BJ (cell line): ENCODE data around the gene KNL1. TPM values are rescaled to one million over a fixed set of nuclear protein-coding genes. Genes with fewer than 3 reads are reported as not detected.
A peak's percentile ranks its signal among the peaks of the same experiment; 100 is the strongest.

Experiments used
- CTCF ChIA-PET: fragments of 350-600 bp; formaldehyde crosslinking; extraction: SDS; loops from one replicate; lab custom pipeline; 2021; ENCODE audit warnings: antibody characterized with exemption, inconsistent platforms; lab: Yijun Ruan, JAX
- POLR2A ChIA-PET: fragments of 300-600 bp; sonication (Branson Sonifier 250); formaldehyde crosslinking; extraction: SDS; loops from one replicate; lab custom pipeline; 2021; ENCODE audit warnings: antibody characterized with exemption; lab: Charles Lee
- DNase-seq: peaks from one replicate; pipeline ENCODE4 v3.0.0-alpha.2; 2011; ENCODE audit warnings: low read depth
- H3K27me3 ChIP-seq: 2 replicates; pipeline ENCODE4 v1.6.0; 2011; ENCODE audit warnings: low read length; ENCODE audit not compliant: control insufficient read depth, insufficient read depth
- H3K36me3 ChIP-seq: 2 replicates; pipeline ENCODE4 v1.5.1; 2011; ENCODE audit warnings: low read length; ENCODE audit not compliant: control insufficient read depth, insufficient read depth
- H3K4me3 ChIP-seq: 2 replicates; pipeline ENCODE4 v1.5.1; 2011; ENCODE audit warnings: low read depth, mild to moderate bottlenecking, control low read depth, low read length
- polyA plus RNA-seq: library from polyadenylated mRNA; depleted of rRNA; stranded (reverse); fragments of >200 nt; gene quantifications from 2 replicates; pipeline ENCODE4 v1.2.3, GENCODE V29; 2011
- TF ChIP-seq, protein P1 (sequence below): IDR thresholded peaks from 2 replicates; pipeline ENCODE4 v1.5.1; 2011; ENCODE audit warnings: low read depth, mild to moderate bottlenecking, control low read depth, inconsistent platforms, low read length, moderate library complexity; ENCODE audit not compliant: insufficient read depth

Gene KNL1
- polyA plus RNA-seq, 1 experiment, result 3.9 TPM

DNA sequence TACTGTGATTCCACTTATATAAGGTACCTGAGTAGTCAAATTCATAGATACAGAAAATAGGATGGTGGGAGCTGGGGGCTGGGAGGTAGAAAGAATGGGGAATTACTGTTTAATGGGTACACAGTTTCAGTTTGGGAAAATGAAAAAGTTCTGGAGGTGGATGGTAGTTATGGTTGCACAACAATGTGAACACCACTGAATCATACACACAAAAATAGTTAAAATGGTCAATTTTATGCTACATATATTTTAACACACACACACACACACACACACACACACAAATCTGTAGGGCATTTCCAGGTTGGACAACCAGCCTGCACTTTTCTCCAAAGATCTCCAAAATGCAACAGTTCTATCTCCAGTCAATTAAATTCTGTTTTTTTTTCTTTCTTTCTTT, 30.6 kb upstream of the KNL1 start:
- POLR2A ChIA-PET, result no interaction called here
- CTCF ChIA-PET, result no interaction called here
- Histone ChIP-seq H3K36me3 (no peaks in the 10 kb centered on the region), H3K27me3 (no peaks in the 10 kb centered on the region), H3K4me3 (no peak overlapping the region)
- DNase-seq, result no peak
- TF ChIP-seq, protein P1, sequence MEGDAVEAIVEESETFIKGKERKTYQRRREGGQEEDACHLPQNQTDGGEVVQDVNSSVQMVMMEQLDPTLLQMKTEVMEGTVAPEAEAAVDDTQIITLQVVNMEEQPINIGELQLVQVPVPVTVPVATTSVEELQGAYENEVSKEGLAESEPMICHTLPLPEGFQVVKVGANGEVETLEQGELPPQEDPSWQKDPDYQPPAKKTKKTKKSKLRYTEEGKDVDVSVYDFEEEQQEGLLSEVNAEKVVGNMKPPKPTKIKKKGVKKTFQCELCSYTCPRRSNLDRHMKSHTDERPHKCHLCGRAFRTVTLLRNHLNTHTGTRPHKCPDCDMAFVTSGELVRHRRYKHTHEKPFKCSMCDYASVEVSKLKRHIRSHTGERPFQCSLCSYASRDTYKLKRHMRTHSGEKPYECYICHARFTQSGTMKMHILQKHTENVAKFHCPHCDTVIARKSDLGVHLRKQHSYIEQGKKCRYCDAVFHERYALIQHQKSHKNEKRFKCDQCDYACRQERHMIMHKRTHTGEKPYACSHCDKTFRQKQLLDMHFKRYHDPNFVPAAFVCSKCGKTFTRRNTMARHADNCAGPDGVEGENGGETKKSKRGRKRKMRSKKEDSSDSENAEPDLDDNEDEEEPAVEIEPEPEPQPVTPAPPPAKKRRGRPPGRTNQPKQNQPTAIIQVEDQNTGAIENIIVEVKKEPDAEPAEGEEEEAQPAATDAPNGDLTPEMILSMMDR, result no peak

DNA sequence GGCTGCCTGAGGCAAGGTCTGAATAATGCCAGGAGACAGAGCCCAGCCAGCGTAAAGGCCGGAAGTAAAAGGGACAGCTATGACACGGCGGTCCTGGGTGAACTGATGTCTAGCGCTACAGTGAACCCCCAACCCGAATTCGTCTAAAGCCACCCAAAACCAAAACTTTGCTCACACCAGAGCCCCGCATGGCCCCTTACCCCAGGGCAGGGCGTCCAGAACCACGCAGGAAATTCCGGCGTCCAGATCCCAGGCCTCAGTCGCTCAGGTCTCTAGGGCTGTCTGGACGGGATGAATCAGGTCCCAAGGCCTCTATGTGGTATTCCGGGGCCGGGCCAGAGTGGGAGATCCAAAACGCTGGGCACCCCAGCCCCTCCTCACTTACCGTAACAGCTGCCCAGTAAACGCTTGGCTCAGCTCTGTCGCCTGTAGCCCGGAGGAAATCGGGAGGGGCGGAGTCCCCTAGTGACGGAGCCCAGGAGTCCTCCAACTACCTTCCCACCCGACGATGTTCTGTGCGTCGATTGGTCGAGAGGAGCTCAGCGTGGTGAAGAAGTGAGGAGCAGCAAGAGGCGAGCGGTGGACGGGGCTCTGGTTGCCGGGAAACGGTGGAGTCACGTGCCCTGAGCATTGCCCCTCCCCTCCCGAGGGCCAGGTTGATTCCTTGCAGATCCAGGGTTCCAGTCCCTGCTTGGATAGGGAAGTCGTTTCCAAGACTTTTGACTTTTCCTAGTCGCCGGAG, 29.3 kb upstream of the KNL1 start, which contains the start of gene CCDC32:
Gene CCDC32 (minus strand): TSS at position 452 of the 742 bp plus-strand sequence. CDS start 2,027 bp downstream, outside the sequence.
- H3K36me3 ChIP-seq, result no peaks in the 10 kb centered on the region
- no peaks in the 10 kb centered on the region for H3K27me3 ChIP-seq
- ChIA-PET CTCF (interaction anchor here (0.9 to 1.3 kb wide), 3 partner anchors 124 to 329 kb away, joined by 3 read pairs; partner anchors contain the start of genes BAHD1 and VPS18), POLR2A (interaction anchor here (0.6 to 1.1 kb wide), 5 partner anchors 12 to 1660 kb away, joined by 3 to 7 read pairs (median 4); partner anchors contain the start of gene VPS18)
- peak; percentile 94 for DNase-seq
- TF ChIP-seq, protein P1, result no peak
- peak within 1 kb of the TSS; percentile 86 for H3K4me3 ChIP-seq

DNA sequence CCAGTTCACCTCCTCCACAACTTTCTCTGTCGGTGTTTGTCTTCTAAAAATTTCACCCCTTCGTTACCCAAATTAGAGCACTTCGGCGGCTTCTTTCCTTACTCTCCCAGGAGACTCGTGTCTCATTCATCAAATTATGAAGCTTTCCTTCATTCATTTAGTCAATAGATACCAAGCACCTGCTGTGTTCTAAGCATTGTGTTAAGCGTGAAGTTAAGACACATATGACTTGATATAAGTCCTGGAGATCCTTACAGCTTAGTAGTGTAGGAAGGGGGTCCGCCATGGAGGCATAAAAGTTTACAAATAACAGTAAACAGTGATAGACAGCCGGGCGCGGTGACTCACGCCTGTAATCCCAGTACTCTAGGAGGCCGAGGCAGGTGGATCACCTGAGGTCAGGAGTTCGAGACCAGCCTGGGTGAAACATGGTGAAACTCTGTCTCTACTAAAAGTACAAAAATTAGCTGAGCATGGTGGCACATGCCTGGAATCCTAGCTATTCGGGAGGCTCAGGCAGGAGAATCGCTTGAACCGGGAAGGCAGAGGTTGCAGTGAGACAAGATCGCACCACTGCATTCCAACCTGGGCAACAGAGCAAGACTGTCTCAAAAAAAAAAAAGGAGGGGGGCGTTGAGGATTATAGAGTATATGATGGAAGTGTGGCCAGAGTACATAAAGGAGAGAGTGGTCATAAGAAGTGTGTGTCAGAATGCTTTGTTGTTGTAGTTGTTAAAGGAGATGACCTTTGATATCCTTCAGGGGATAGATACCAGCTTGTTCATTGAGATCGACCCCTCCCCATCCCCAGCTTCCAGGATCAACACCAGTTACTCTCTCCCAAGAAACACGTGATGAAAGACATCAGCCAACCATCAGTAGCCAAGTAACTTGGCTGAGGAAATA, 28.5 kb upstream of the KNL1 start:
- ChIA-PET POLR2A (interaction anchor here (0.6 kb wide), 3 partner anchors 235 to 1659 kb away, joined by 3 to 7 read pairs (median 4); no protein-coding TSS in a partner anchor), CTCF (interaction anchor here (0.6 to 1.3 kb wide), 4 partner anchors 10 to 329 kb away, joined by 3 to 4 read pairs (median 3); partner anchors contain the start of genes BAHD1 and VPS18)
- no peaks in the 10 kb centered on the region for H3K27me3 ChIP-seq
- no peaks in the 10 kb centered on the region for H3K36me3 ChIP-seq
- H3K4me3 ChIP-seq, result peak overlapping the region; percentile 86
- no peak for DNase-seq
- TF ChIP-seq, protein P1, result no peak

DNA sequence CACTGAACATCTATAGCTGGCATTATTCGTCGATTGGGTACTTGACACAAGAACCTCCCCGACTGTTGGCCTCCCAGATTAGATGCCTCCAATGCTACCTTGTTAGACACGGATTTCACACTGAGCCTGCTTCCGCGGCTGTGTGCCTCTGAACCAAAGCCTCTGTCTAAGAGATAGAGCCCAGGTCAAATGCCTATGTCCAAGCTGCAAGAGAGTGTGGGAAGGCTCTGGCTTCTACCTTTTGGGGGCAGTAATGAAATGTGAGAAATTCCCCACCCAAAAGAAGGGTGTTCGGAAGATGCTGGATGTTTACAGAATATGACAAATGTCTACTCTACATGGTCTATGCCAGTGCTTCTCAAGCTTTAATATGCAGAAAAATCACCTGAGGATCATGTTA, 26.9 kb upstream of the KNL1 start:
- no peak overlapping the region for H3K4me3 ChIP-seq
- TF ChIP-seq, protein P1, result peak; percentile 28; the same call in 1 of the 2 replicates
- H3K27me3 ChIP-seq, result no peaks in the 10 kb centered on the region
- ChIA-PET POLR2A (no interaction called here), CTCF (interaction anchor here (0.9 to 1.5 kb wide), 3 partner anchors 47 to 327 kb away, joined by 3 to 4 read pairs (median 3); partner anchors contain the start of gene VPS18)
- no peak for DNase-seq
- H3K36me3 ChIP-seq, result peaks cover 3% of the 10 kb centered on the region; the same call in 1 of the 2 replicates
